ENCODE results near the gene DHRSX. TPM values are rescaled to one million over a fixed set of nuclear protein-coding genes. Genes with fewer than 3 reads are reported as not detected.

Gene DHRSX
- total RNA-seq, 1 donor from 2014 or later, result 37.1 TPM

- Mint-ChIP-seq H3K27ac (ENCODE audit: unreplicated experiment) (no peak overlapping the region), H3K4me1 (ENCODE audit: low read depth, unreplicated experiment) (no peaks in the 10 kb centered on the region), H3K27me3 (ENCODE audit: unreplicated experiment) (peaks cover 2% of the 10 kb centered on the region), H3K9me3 (ENCODE audit: unreplicated experiment) (no peaks in the 10 kb centered on the region), H3K4me3 (ENCODE audit: unreplicated experiment) (no peak overlapping the region), H3K36me3 (ENCODE audit: unreplicated experiment) (no peaks in the 10 kb centered on the region)
- TF ChIP-seq CTCF (IDR thresholded peaks at IDR 0.05; ENCODE audit: partially characterized antibody, unreplicated experiment), result no peak
- DNase-seq, result no peak
These were observed 13.4 kb upstream of the DHRSX start for GRCh38 chrX:2514131-2514530.

GRCh38 chrX:2513121-2513664 lies 12.4 kb upstream of the DHRSX start:
- Mint-ChIP-seq H3K4me3 (ENCODE audit: unreplicated experiment) (no peak overlapping the region), H3K4me1 (ENCODE audit: low read depth, unreplicated experiment) (peaks cover under 1% of the 10 kb centered on the region), H3K36me3 (ENCODE audit: unreplicated experiment) (no peaks in the 10 kb centered on the region), H3K9me3 (ENCODE audit: unreplicated experiment) (no peaks in the 10 kb centered on the region), H3K27ac (ENCODE audit: unreplicated experiment) (no peak overlapping the region), H3K27me3 (ENCODE audit: unreplicated experiment) (peaks cover 2% of the 10 kb centered on the region)
- no peak for TF ChIP-seq CTCF (IDR thresholded peaks at IDR 0.05; ENCODE audit: partially characterized antibody, unreplicated experiment)
- DNase-seq, result no peak

GRCh38 chrX:2512501-2512900 lies 11.7 kb upstream of the DHRSX start:
- Mint-ChIP-seq H3K27ac (ENCODE audit: unreplicated experiment) (no peak overlapping the region), H3K27me3 (ENCODE audit: unreplicated experiment) (peaks cover 2% of the 10 kb centered on the region)

GRCh38 chrX:2511326-2511725 lies 10.6 kb upstream of the DHRSX start:
- H3K4me3 Mint-ChIP-seq (ENCODE audit: unreplicated experiment), result no peak overlapping the region
- no peak overlapping the region for H3K27ac Mint-ChIP-seq (ENCODE audit: unreplicated experiment)
- no peaks in the 10 kb centered on the region for H3K36me3 Mint-ChIP-seq (ENCODE audit: unreplicated experiment)
- H3K4me1 Mint-ChIP-seq (ENCODE audit: low read depth, unreplicated experiment), result peaks cover 1% of the 10 kb centered on the region
- no peak for TF ChIP-seq CTCF (IDR thresholded peaks at IDR 0.05; ENCODE audit: partially characterized antibody, unreplicated experiment)
- no peak for DNase-seq
- no peaks in the 10 kb centered on the region for H3K9me3 Mint-ChIP-seq (ENCODE audit: unreplicated experiment)
- peaks cover 2% of the 10 kb centered on the region for H3K27me3 Mint-ChIP-seq (ENCODE audit: unreplicated experiment)

More at GRCh38 chrX:2512501-2512900, 11.7 kb upstream of the DHRSX start:
- no peaks in the 10 kb centered on the region for H3K9me3 Mint-ChIP-seq (ENCODE audit: unreplicated experiment)
- H3K4me3 Mint-ChIP-seq (ENCODE audit: unreplicated experiment), result no peak overlapping the region
- no peak for DNase-seq
- peaks cover 1% of the 10 kb centered on the region for H3K4me1 Mint-ChIP-seq (ENCODE audit: low read depth, unreplicated experiment)
- H3K36me3 Mint-ChIP-seq (ENCODE audit: unreplicated experiment), result no peaks in the 10 kb centered on the region
- TF ChIP-seq CTCF (IDR thresholded peaks at IDR 0.05; ENCODE audit: partially characterized antibody, unreplicated experiment), result no peak

GRCh38 chrX:2508648-2509335 lies 8.0 kb upstream of the DHRSX start:
- H3K9me3 Mint-ChIP-seq (ENCODE audit: unreplicated experiment), result peaks cover 2% of the 10 kb centered on the region

More at GRCh38 chrX:2508648-2509335, 8.0 kb upstream of the DHRSX start:
- peaks cover 4% of the 10 kb centered on the region for H3K27me3 Mint-ChIP-seq (ENCODE audit: unreplicated experiment)
- H3K36me3 Mint-ChIP-seq (ENCODE audit: unreplicated experiment), result no peaks in the 10 kb centered on the region
- peak overlapping the region; percentile 3 for H3K27ac Mint-ChIP-seq (ENCODE audit: unreplicated experiment)
- no peak for DNase-seq
- H3K4me3 Mint-ChIP-seq (ENCODE audit: unreplicated experiment), result no peak overlapping the region
- no peak for TF ChIP-seq CTCF (IDR thresholded peaks at IDR 0.05; ENCODE audit: partially characterized antibody, unreplicated experiment)
- peaks cover 1% of the 10 kb centered on the region for H3K4me1 Mint-ChIP-seq (ENCODE audit: low read depth, unreplicated experiment)
